A673 (cell line): ENCODE measurements around the gene RNFT2. TPM values are rescaled to one million over a fixed set of nuclear protein-coding genes. Genes with fewer than 3 reads are reported as not detected.

Experiments
- BruUV-seq: library from RNA; stranded (reverse); fragments of 400-500 nt; replicated peaks from 2 replicates; lab custom pipeline; 2021; lab: Mats Ljungman, UMichigan
- CTCF ChIA-PET: fragments of 300-600 bp; sonication (Branson Sonifier 250); formaldehyde crosslinking; loops from one replicate; lab custom pipeline; 2022; ENCODE audit warnings: antibody characterized with exemption; lab: Charles Lee
- POLR2A ChIA-PET: fragments of 300-600 bp; sonication (Branson Sonifier 250); formaldehyde crosslinking; loops from one replicate; lab custom pipeline; 2022; ENCODE audit warnings: antibody characterized with exemption; ENCODE audit not compliant: low non-redundant PET; lab: Charles Lee
- DNase-seq: peaks from one replicate; pipeline ENCODE4 v3.0.0-alpha.2; 2015; ENCODE audit warnings: low spot score
- H3K27ac ChIP-seq: fragments of 200-600 bp; sonication (generic); 2 replicates; pipeline ENCODE4 v1.5.1; 2016; ENCODE audit warnings: mixed run types, low read depth, mild to moderate bottlenecking, mixed read lengths, antibody characterized with exemption, low read length; ENCODE audit not compliant: poor library complexity, severe bottlenecking
- H3K27me3 ChIP-seq: fragments of 200-600 bp; sonication (generic); replicated peaks from 2 replicates; pipeline ENCODE4 v1.6.1; 2017; ENCODE audit warnings: mixed run types, low read depth, mild to moderate bottlenecking, mixed read lengths, antibody characterized with exemption, low read length; ENCODE audit not compliant: insufficient read depth, poor library complexity
- H3K36me3 ChIP-seq: fragments of 200-600 bp; sonication (generic); 2 replicates; pipeline ENCODE4 v1.6.1; 2016; ENCODE audit warnings: mixed run types, mild to moderate bottlenecking, mixed read lengths, antibody characterized with exemption, low read length; ENCODE audit not compliant: insufficient read depth, poor library complexity, severe bottlenecking
- H3K4me1 ChIP-seq: fragments of 200-600 bp; sonication (generic); 2 replicates; pipeline ENCODE4 v1.6.1; 2017; ENCODE audit warnings: mixed run types, mild to moderate bottlenecking, mixed read lengths, antibody characterized with exemption, low read length; ENCODE audit not compliant: insufficient read depth, poor library complexity, severe bottlenecking
- H3K4me3 ChIP-seq: fragments of 200-600 bp; sonication (generic); 2 replicates; pipeline ENCODE4 v1.5.1; 2016; ENCODE audit warnings: low read depth, mixed run types, mild to moderate bottlenecking, mixed read lengths, low read length; ENCODE audit not compliant: poor library complexity, severe bottlenecking
- H3K9me3 ChIP-seq: fragments of 200-600 bp; sonication (generic); 2 replicates; pipeline ENCODE4 v1.6.1; 2016; ENCODE audit warnings: mixed run types, low read depth, mild to moderate bottlenecking, mixed read lengths, antibody characterized with exemption, low read length; ENCODE audit not compliant: poor library complexity, severe bottlenecking
- EZH2 ChIP-seq: fragments of 200-600 bp; sonication (generic); IDR thresholded peaks from 2 replicates; pipeline ENCODE4 v1.6.1; 2017; ENCODE audit warnings: borderline replicate concordance, low read depth, mild to moderate bottlenecking, mixed read lengths, antibody characterized with exemption, low read length; ENCODE audit not compliant: poor library complexity, severe bottlenecking
- intact Hi-C: fragments of 100-400 bp; cut with micrococcal nuclease; formaldehyde crosslinking; loops from one replicate; pipeline ENCODE4 v1.10.0; 2022; ENCODE audit not compliant: unreplicated experiment
- total RNA-seq: library from RNA; stranded (reverse); gene quantifications from 2 replicates; pipeline ENCODE4 v1.2.3, GENCODE V29; 2021
- TF ChIP-seq, protein P1 (sequence below): fragments of 300-800, 200-600 bp; sonication (generic); conservative IDR thresholded peaks from 2 replicates; pipeline ENCODE4 v1.5.1; 2017; ENCODE audit warnings: low read depth, mild to moderate bottlenecking, antibody characterized with exemption, low read length, moderate library complexity, mixed read lengths

Gene RNFT2
- total RNA-seq, 1 experiment from 2014 or later, result 36.4 TPM

DNA sequence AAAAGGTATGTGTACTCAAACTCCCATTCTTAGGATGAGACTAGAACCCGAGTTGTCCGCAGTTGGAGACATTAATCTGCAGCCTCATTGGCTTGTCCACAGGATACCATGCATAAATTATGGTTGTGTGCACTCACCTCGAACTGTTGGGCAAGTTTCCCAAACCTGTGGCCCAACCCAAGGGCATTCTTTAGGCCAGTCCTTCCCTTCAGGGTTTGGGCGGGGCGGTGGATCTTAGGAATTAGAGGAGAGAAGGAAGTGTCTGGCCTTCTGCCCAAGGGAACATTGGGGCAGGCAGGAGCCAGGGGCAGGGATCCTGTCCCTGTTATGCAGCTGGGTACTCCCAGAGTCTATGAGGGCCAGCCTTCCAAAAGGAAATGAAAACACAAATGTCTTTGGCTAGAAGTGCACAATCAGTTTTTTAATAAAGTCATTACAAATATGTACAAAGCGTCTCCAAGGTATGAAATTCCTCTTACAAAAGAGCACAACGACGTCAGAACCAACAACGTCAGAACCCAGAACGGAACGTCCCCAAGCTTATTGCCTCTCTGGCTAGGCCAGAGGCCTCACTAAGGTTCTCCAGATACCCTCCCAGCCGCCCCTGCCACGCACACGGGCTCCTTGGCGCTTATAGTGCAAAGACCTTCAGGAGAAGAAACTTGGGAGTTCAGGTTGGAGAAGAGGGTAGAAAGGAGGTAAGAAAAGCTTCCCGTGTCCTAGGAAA lies 117.8 kb downstream of the RNFT2 start:
- BruUV-seq, result no TSS peak
- intact Hi-C loops, result no loop called here
- Histone ChIP-seq H3K4me1 (peaks cover 19% of the 10 kb centered on the region), H3K9me3 (no peaks in the 10 kb centered on the region), H3K27me3 (no peaks in the 10 kb centered on the region), H3K36me3 (no peaks in the 10 kb centered on the region), H3K4me3 (no peak overlapping the region), H3K27ac (no peak overlapping the region)
- DNase-seq, result no peak
- no peak for TF ChIP-seq EZH2
- TF ChIP-seq, protein P1, sequence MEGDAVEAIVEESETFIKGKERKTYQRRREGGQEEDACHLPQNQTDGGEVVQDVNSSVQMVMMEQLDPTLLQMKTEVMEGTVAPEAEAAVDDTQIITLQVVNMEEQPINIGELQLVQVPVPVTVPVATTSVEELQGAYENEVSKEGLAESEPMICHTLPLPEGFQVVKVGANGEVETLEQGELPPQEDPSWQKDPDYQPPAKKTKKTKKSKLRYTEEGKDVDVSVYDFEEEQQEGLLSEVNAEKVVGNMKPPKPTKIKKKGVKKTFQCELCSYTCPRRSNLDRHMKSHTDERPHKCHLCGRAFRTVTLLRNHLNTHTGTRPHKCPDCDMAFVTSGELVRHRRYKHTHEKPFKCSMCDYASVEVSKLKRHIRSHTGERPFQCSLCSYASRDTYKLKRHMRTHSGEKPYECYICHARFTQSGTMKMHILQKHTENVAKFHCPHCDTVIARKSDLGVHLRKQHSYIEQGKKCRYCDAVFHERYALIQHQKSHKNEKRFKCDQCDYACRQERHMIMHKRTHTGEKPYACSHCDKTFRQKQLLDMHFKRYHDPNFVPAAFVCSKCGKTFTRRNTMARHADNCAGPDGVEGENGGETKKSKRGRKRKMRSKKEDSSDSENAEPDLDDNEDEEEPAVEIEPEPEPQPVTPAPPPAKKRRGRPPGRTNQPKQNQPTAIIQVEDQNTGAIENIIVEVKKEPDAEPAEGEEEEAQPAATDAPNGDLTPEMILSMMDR, result no peak
- ChIA-PET POLR2A (no interaction called here), CTCF (no interaction called here)

DNA sequence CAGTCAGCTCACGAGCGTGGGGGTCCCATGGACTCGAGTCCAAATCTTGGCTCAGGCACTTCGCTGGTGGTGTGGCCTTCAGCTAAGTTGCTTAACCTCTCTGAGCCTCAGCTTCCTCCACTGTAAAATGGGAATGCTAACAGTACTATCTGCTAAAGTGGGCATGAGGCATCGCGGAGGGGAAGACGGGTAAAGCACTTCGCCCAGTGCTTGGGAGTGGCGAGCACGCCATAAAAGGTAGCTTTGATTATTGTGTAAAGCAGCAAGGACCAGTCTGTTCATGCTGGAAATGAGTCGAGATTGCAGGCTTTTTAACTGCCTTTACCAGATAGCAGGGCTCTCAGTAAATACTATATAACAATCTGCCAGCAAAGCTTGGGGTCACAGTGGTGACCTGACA lies 118.6 kb downstream of the RNFT2 start:
- Histone ChIP-seq H3K36me3 (no peaks in the 10 kb centered on the region), H3K27me3 (no peaks in the 10 kb centered on the region), H3K9me3 (no peaks in the 10 kb centered on the region), H3K27ac (no peak overlapping the region), H3K4me3 (no peak overlapping the region), H3K4me1 (peaks cover 19% of the 10 kb centered on the region)
- DNase-seq, result no peak
- POLR2A ChIA-PET, result no interaction called here
- CTCF ChIA-PET, result no interaction called here
- intact Hi-C loops, result no loop called here
- TF ChIP-seq, protein P1, result no peak
- BruUV-seq, result no TSS peak

DNA sequence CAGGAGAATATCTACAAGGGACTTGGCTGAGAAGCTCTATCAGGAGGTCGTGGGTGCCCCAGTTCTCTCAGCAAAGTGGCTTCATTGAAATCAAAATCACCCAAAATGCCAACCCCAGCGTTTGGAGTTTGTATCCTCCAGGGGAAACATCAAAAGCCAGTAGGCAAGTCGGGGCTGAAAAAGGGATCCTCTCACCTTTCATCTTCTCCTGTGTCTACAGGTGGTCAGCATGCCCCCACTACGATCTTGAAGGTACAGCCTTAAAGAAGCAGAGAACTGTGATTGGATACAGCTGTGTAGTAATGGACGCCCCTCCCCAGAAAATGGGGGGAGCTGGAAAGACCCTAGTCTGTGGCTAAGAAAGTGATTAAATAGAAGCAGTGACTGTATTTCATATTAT lies 121.0 kb downstream of the RNFT2 start:
- Histone ChIP-seq H3K27me3 (no peaks in the 10 kb centered on the region), H3K27ac (no peak overlapping the region), H3K4me3 (no peak overlapping the region), H3K4me1 (peaks cover 19% of the 10 kb centered on the region), H3K9me3 (no peaks in the 10 kb centered on the region), H3K36me3 (no peaks in the 10 kb centered on the region)
- no TSS peak for BruUV-seq
- ChIA-PET CTCF (no interaction called here), POLR2A (no interaction called here)
- TF ChIP-seq, protein P1, result no peak
- no peak for TF ChIP-seq EZH2
- DNase-seq, result no peak
- intact Hi-C loops, result no loop called here
